ENCODE measurements around the gene ZNF780B. TPM values are rescaled to one million over a fixed set of nuclear protein-coding genes. Genes with fewer than 3 reads are reported as not detected.

Gene ZNF780B
- polyA plus RNA-seq, 1 donor from 2014 or later, result 28.8 TPM

GRCh38 chr19:39986643-39987042, 69.4 kb downstream of the ZNF780B start:
- no peak overlapping the region for H3K27ac ChIP-seq (ENCODE audit: low read length)
- peaks cover 6% of the 10 kb centered on the region for H3K9me3 ChIP-seq (ENCODE audit: low read length)
- no peaks in the 10 kb centered on the region for H3F3A ChIP-seq (ENCODE audit: insufficient read depth, low read length, poor library complexity, severe bottlenecking)
- H2AFZ ChIP-seq (ENCODE audit: low read depth, low read length), result no peak overlapping the region
- H3K27me3 ChIP-seq (ENCODE audit: insufficient read depth, low read depth, low read length), result no peaks in the 10 kb centered on the region
- peaks cover 19% of the 10 kb centered on the region for H3K79me2 ChIP-seq (replicated peaks; ENCODE audit: insufficient read depth, low read length)
- no peaks in the 10 kb centered on the region for H3K9me2 ChIP-seq (ENCODE audit: insufficient read depth, low read length)
- H4K20me1 ChIP-seq (ENCODE audit: insufficient read depth), result no peaks in the 10 kb centered on the region
- H3K4me3 ChIP-seq (ENCODE audit: low read length), result no peak overlapping the region
- no peak for TF ChIP-seq EP300 (conservative IDR thresholded peaks at IDR 0.05; ENCODE audit: poor library complexity, severe bottlenecking)
- no peak for TF ChIP-seq REST (IDR thresholded peaks at IDR 0.05; ENCODE audit: borderline replicate concordance)
- TF ChIP-seq POLR2AphosphoS5 (IDR thresholded peaks at IDR 0.05), result no peak
- TF ChIP-seq, protein P1, sequence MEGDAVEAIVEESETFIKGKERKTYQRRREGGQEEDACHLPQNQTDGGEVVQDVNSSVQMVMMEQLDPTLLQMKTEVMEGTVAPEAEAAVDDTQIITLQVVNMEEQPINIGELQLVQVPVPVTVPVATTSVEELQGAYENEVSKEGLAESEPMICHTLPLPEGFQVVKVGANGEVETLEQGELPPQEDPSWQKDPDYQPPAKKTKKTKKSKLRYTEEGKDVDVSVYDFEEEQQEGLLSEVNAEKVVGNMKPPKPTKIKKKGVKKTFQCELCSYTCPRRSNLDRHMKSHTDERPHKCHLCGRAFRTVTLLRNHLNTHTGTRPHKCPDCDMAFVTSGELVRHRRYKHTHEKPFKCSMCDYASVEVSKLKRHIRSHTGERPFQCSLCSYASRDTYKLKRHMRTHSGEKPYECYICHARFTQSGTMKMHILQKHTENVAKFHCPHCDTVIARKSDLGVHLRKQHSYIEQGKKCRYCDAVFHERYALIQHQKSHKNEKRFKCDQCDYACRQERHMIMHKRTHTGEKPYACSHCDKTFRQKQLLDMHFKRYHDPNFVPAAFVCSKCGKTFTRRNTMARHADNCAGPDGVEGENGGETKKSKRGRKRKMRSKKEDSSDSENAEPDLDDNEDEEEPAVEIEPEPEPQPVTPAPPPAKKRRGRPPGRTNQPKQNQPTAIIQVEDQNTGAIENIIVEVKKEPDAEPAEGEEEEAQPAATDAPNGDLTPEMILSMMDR (IDR thresholded peaks at IDR 0.05; ENCODE audit: poor library complexity, severe bottlenecking), result no peak
- TF ChIP-seq EZH2 (IDR thresholded peaks at IDR 0.05; ENCODE audit: borderline replicate concordance, insufficient read depth, low read length, poor library complexity, severe bottlenecking), result no peak
- TF ChIP-seq SMC3 (conservative IDR thresholded peaks at IDR 0.05; ENCODE audit: poor library complexity), result no peak
- TF ChIP-seq MXI1 (conservative IDR thresholded peaks at IDR 0.05; ENCODE audit: poor library complexity, severe bottlenecking), result no peak
- TF ChIP-seq TAF1 (IDR thresholded peaks at IDR 0.05; ENCODE audit: low read depth), result no peak
- no peak for TF ChIP-seq RAD21 (conservative IDR thresholded peaks at IDR 0.05)
- no peaks in the 10 kb centered on the region for H3K36me3 ChIP-seq (ENCODE audit: insufficient read depth, low read length)
- no peak overlapping the region for H3K9ac ChIP-seq (ENCODE audit: low read length)
- no peak overlapping the region for H3K4me2 ChIP-seq (ENCODE audit: low read length)

GRCh38 chr19:39983695-39984300, 72.2 kb downstream of the ZNF780B start:
- no peak overlapping the region for H3K9ac ChIP-seq (ENCODE audit: low read length)

More at GRCh38 chr19:39983695-39984300, 72.2 kb downstream of the ZNF780B start:
- no peaks in the 10 kb centered on the region for H3K27me3 ChIP-seq (ENCODE audit: insufficient read depth, low read depth, low read length)
- H3K79me2 ChIP-seq (replicated peaks; ENCODE audit: insufficient read depth, low read length), result peaks cover 13% of the 10 kb centered on the region
- TF ChIP-seq POLR2AphosphoS5 (IDR thresholded peaks at IDR 0.05) (no peak), TAF1 (IDR thresholded peaks at IDR 0.05; ENCODE audit: low read depth) (no peak), EP300 (conservative IDR thresholded peaks at IDR 0.05; ENCODE audit: poor library complexity, severe bottlenecking) (no peak), RAD21 (conservative IDR thresholded peaks at IDR 0.05) (no peak), EZH2 (IDR thresholded peaks at IDR 0.05; ENCODE audit: borderline replicate concordance, insufficient read depth, low read length, poor library complexity, severe bottlenecking) (no peak), MXI1 (conservative IDR thresholded peaks at IDR 0.05; ENCODE audit: poor library complexity, severe bottlenecking) (no peak), REST (IDR thresholded peaks at IDR 0.05; ENCODE audit: borderline replicate concordance) (no peak), SMC3 (conservative IDR thresholded peaks at IDR 0.05; ENCODE audit: poor library complexity) (no peak)
- TF ChIP-seq, protein P1 (IDR thresholded peaks at IDR 0.05; ENCODE audit: poor library complexity, severe bottlenecking), result no peak
- H3K9me2 ChIP-seq (ENCODE audit: insufficient read depth, low read length), result no peaks in the 10 kb centered on the region
- peaks cover 6% of the 10 kb centered on the region for H3K9me3 ChIP-seq (ENCODE audit: low read length)
- no peaks in the 10 kb centered on the region for H3F3A ChIP-seq (ENCODE audit: insufficient read depth, low read length, poor library complexity, severe bottlenecking)
- H3K4me3 ChIP-seq (ENCODE audit: low read length), result no peak overlapping the region
- no peak overlapping the region for H2AFZ ChIP-seq (ENCODE audit: low read depth, low read length)
- H4K20me1 ChIP-seq (ENCODE audit: insufficient read depth), result no peaks in the 10 kb centered on the region
- no peak overlapping the region for H3K27ac ChIP-seq (ENCODE audit: low read length)
- H3K4me2 ChIP-seq (ENCODE audit: low read length), result no peak overlapping the region
- H3K36me3 ChIP-seq (ENCODE audit: insufficient read depth, low read length), result no peaks in the 10 kb centered on the region
